GM12878 (cell line): ENCODE measurements around the gene MEMO1. TPM values are rescaled to one million over a fixed set of nuclear protein-coding genes. Genes with fewer than 3 reads are reported as not detected.

ENCODE experiments used
- CHD1 ChIP-seq: IDR thresholded peaks from 2 replicates; pipeline ENCODE4 v1.6.1; 2012; ENCODE audit warnings: low read depth, low read length, improper control_type of control experiment
- HDGF ChIP-seq: fragments of 450-650 bp; IDR thresholded peaks from 2 replicates; pipeline ENCODE4 v1.6.1; 2016; ENCODE audit warnings: antibody characterized with exemption
- LARP7 ChIP-seq: fragments of 450-650 bp; IDR thresholded peaks from 2 replicates; pipeline ENCODE4 v1.6.1; 2017; ENCODE audit warnings: mild to moderate bottlenecking
- MTA3 ChIP-seq: IDR thresholded peaks from 2 replicates; pipeline ENCODE4 v1.6.1; 2012; ENCODE audit warnings: low read length, inconsistent platforms, borderline replicate concordance
- NFYB ChIP-seq: IDR thresholded peaks from 2 replicates; pipeline ENCODE4 v1.6.1; 2011; ENCODE audit warnings: low read depth, mild to moderate bottlenecking, low read length, improper control_type of control experiment, moderate library complexity; ENCODE audit not compliant: insufficient read depth
- POU2F2 ChIP-seq: IDR thresholded peaks from 3 replicates; pipeline ENCODE4 v1.6.1; 2011; ENCODE audit warnings: low read depth, mild to moderate bottlenecking, low read length, borderline replicate concordance
- SP1 ChIP-seq: IDR thresholded peaks from one replicate; pipeline ENCODE4 v1.6.1; 2011; ENCODE audit warnings: low read depth, low read length
- STAT3 ChIP-seq: IDR thresholded peaks from 2 replicates; pipeline ENCODE4 v1.6.1; 2011; ENCODE audit warnings: low read depth, low read length, improper control_type of control experiment
- TCF3 ChIP-seq: IDR thresholded peaks from 2 replicates; pipeline ENCODE4 v1.6.1; 2012; ENCODE audit warnings: low read depth, mild to moderate bottlenecking, low read length, borderline replicate concordance; ENCODE audit not compliant: insufficient read depth
- YBX1 ChIP-seq: fragments of 450-650 bp; IDR thresholded peaks from 2 replicates; pipeline ENCODE4 v1.6.1; 2016; ENCODE audit warnings: antibody characterized with exemption
- ZBED1 ChIP-seq: IDR thresholded peaks from 2 replicates; pipeline ENCODE4 v1.6.1; 2016; ENCODE audit warnings: borderline replicate concordance
- ZNF207 ChIP-seq: fragments of 450-650 bp; IDR thresholded peaks from 2 replicates; pipeline ENCODE4 v1.6.1; 2014; ENCODE audit warnings: antibody characterized with exemption, mild to moderate bottlenecking, borderline replicate concordance
- ZNF384 ChIP-seq: IDR thresholded peaks from 2 replicates; pipeline ENCODE4 v1.6.1; 2012; ENCODE audit warnings: low read depth, mild to moderate bottlenecking, low read length, improper control_type of control experiment, borderline replicate concordance
- polyA plus RNA-seq, 11 experiments: library from polyadenylated mRNA; depleted of rRNA in 4 of 11; unstranded in 6 of 11; stranded (reverse) in 5 of 11; fragments of >200 nt; fragmentation: Nextera tagmentation in 4 of 11; fragmentation: Illumina TruSeq in 1 of 11; extraction: Ambion mirVana in 4 of 11; extraction: Trizol in 1 of 11; gene quantifications; 1 replicate in 1 of 11; 2 replicates in 10 of 11; pipeline versions ENCODE4 v1.2.1 to v1.2.3, GENCODE V29; 2011 to 2016; ENCODE audit warnings: inconsistent platforms in 2 of 11, missing spikeins in 2 of 11, low read depth in 1 of 11
- total RNA-seq, 4 experiments: library from RNA; depleted of rRNA in 3 of 4; stranded (reverse); fragments of >200 nt in 3 of 4; fragmentation: Illumina TruSeq in 1 of 4; extraction: Trizol in 1 of 4; gene quantifications; 2 replicates each; pipeline versions ENCODE4 v1.2.1 to v1.2.3, GENCODE V29; 2013 to 2021
- TF ChIP-seq, protein P1 (sequence below): fragments of 450-650 bp; IDR thresholded peaks from 2 replicates; pipeline ENCODE4 v1.6.1; 2017; ENCODE audit warnings: mild to moderate bottlenecking, moderate library complexity
- TF ChIP-seq, protein P2 (sequence below): IDR thresholded peaks from 2 replicates; pipeline ENCODE4 v1.6.1; 2011; ENCODE audit warnings: mild to moderate bottlenecking, low read depth, low read length, moderate library complexity; ENCODE audit not compliant: insufficient replicate concordance
- TF ChIP-seq, protein P3 (sequence below): fragments of 450-650 bp; IDR thresholded peaks from 2 replicates; pipeline ENCODE4 v1.6.1; 2017; ENCODE audit warnings: borderline replicate concordance
- TF ChIP-seq, protein P4 (sequence below): IDR thresholded peaks from 2 replicates; pipeline ENCODE4 v1.6.1; 2012; ENCODE audit warnings: mild to moderate bottlenecking, low read depth, low read length
- TF ChIP-seq, protein P5 (sequence below): IDR thresholded peaks from 2 replicates; pipeline ENCODE4 v1.6.1; 2011; ENCODE audit warnings: low read depth, low read length, improper control_type of control experiment, borderline replicate concordance

MEMO1 gene
- total and polyA plus RNA-seq, 10 of the 15 experiments (the other 5 are each of a cell fraction or from before 2014, with no cell fraction given): 39.8 to 99.1 (median 72.2) TPM

DNA sequence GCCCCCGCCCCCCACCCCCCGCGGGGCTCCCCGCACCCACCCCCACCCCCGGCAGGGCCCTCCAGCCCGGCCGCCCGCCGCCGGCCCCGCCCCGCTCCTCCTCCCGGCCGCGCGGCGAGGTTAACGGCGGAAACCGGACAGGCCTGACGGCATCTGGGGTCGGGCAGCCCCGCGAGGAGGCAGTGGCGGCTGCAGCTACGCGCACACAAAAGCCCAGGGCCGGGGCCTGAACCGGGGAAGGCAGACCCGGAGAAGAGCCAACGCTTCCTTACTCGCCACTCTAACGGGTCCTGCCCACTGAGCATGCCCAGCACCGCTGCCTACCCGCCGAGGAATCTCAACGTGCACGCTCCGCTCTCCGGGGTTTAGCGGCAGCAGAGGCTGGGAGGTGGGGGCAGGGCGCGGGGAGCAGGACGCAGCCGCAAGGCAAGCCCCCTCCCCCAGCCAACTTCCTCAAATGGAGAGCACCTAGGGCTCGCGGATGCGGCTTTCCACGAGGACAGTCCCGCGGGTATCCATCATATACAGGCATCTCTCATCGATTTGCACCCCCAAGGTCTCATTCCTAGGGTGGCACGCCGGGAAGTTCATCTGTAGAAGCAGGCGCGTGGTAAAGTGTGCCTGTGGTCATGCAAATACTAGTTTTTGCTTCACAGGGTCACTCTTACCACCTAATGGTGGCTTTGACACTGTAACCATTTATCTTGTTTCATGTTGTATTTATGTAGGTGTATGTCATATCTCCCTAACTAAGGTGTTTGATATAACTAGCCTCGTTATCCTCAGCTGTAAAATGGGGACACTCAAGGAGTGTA, at the start of gene MEMO1 (continued):
- TF ChIP-seq, protein P1, sequence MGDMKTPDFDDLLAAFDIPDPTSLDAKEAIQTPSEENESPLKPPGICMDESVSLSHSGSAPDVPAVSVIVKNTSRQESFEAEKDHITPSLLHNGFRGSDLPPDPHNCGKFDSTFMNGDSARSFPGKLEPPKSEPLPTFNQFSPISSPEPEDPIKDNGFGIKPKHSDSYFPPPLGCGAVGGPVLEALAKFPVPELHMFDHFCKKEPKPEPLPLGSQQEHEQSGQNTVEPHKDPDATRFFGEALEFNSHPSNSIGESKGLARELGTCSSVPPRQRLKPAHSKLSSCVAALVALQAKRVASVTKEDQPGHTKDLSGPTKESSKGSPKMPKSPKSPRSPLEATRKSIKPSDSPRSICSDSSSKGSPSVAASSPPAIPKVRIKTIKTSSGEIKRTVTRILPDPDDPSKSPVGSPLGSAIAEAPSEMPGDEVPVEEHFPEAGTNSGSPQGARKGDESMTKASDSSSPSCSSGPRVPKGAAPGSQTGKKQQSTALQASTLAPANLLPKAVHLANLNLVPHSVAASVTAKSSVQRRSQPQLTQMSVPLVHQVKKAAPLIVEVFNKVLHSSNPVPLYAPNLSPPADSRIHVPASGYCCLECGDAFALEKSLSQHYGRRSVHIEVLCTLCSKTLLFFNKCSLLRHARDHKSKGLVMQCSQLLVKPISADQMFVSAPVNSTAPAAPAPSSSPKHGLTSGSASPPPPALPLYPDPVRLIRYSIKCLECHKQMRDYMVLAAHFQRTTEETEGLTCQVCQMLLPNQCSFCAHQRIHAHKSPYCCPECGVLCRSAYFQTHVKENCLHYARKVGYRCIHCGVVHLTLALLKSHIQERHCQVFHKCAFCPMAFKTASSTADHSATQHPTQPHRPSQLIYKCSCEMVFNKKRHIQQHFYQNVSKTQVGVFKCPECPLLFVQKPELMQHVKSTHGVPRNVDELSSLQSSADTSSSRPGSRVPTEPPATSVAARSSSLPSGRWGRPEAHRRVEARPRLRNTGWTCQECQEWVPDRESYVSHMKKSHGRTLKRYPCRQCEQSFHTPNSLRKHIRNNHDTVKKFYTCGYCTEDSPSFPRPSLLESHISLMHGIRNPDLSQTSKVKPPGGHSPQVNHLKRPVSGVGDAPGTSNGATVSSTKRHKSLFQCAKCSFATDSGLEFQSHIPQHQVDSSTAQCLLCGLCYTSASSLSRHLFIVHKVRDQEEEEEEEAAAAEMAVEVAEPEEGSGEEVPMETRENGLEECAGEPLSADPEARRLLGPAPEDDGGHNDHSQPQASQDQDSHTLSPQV: no peak
- TF ChIP-seq ZNF207 (peak; percentile 96), NFYB (0 out of 2 replicates have a peak, but pooled peaks have one; percentile 19), MTA3 (no peak), LARP7 (peak; percentile 99), POU2F2 (peak; percentile 90), SP1 (peak; percentile 97), ZBED1 (no peak), STAT3 (no peak), ZNF384 (no peak), TCF3 (no peak; the same call in 1 of the 2 replicates), CHD1 (no peak), YBX1 (no peak), HDGF (peak; percentile 78; the same call in 1 of the 2 replicates)
- TF ChIP-seq, protein P2, sequence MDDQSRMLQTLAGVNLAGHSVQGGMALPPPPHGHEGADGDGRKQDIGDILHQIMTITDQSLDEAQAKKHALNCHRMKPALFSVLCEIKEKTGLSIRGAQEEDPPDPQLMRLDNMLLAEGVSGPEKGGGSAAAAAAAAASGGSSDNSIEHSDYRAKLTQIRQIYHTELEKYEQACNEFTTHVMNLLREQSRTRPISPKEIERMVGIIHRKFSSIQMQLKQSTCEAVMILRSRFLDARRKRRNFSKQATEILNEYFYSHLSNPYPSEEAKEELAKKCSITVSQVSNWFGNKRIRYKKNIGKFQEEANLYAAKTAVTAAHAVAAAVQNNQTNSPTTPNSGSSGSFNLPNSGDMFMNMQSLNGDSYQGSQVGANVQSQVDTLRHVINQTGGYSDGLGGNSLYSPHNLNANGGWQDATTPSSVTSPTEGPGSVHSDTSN: no peak
- TF ChIP-seq, protein P3, sequence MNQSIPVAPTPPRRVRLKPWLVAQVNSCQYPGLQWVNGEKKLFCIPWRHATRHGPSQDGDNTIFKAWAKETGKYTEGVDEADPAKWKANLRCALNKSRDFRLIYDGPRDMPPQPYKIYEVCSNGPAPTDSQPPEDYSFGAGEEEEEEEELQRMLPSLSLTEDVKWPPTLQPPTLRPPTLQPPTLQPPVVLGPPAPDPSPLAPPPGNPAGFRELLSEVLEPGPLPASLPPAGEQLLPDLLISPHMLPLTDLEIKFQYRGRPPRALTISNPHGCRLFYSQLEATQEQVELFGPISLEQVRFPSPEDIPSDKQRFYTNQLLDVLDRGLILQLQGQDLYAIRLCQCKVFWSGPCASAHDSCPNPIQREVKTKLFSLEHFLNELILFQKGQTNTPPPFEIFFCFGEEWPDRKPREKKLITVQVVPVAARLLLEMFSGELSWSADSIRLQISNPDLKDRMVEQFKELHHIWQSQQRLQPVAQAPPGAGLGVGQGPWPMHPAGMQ: no peak
- TF ChIP-seq, protein P4, sequence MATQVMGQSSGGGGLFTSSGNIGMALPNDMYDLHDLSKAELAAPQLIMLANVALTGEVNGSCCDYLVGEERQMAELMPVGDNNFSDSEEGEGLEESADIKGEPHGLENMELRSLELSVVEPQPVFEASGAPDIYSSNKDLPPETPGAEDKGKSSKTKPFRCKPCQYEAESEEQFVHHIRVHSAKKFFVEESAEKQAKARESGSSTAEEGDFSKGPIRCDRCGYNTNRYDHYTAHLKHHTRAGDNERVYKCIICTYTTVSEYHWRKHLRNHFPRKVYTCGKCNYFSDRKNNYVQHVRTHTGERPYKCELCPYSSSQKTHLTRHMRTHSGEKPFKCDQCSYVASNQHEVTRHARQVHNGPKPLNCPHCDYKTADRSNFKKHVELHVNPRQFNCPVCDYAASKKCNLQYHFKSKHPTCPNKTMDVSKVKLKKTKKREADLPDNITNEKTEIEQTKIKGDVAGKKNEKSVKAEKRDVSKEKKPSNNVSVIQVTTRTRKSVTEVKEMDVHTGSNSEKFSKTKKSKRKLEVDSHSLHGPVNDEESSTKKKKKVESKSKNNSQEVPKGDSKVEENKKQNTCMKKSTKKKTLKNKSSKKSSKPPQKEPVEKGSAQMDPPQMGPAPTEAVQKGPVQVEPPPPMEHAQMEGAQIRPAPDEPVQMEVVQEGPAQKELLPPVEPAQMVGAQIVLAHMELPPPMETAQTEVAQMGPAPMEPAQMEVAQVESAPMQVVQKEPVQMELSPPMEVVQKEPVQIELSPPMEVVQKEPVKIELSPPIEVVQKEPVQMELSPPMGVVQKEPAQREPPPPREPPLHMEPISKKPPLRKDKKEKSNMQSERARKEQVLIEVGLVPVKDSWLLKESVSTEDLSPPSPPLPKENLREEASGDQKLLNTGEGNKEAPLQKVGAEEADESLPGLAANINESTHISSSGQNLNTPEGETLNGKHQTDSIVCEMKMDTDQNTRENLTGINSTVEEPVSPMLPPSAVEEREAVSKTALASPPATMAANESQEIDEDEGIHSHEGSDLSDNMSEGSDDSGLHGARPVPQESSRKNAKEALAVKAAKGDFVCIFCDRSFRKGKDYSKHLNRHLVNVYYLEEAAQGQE: no peak
- TF ChIP-seq, protein P5, sequence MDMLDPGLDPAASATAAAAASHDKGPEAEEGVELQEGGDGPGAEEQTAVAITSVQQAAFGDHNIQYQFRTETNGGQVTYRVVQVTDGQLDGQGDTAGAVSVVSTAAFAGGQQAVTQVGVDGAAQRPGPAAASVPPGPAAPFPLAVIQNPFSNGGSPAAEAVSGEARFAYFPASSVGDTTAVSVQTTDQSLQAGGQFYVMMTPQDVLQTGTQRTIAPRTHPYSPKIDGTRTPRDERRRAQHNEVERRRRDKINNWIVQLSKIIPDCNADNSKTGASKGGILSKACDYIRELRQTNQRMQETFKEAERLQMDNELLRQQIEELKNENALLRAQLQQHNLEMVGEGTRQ: no peak
